GM19099 (cell line): Measurements from ENCODE around the gene TSPEAR.

Source experiments
- POLR2A ChIP-seq: IDR thresholded peaks from 3 replicates; pipeline ENCODE4 v1.6.1; 2011; ENCODE audit warnings: low read depth; ENCODE audit not compliant: insufficient read length; ENCODE audit errors: extremely low read depth

Gene TSPEAR

DNA sequence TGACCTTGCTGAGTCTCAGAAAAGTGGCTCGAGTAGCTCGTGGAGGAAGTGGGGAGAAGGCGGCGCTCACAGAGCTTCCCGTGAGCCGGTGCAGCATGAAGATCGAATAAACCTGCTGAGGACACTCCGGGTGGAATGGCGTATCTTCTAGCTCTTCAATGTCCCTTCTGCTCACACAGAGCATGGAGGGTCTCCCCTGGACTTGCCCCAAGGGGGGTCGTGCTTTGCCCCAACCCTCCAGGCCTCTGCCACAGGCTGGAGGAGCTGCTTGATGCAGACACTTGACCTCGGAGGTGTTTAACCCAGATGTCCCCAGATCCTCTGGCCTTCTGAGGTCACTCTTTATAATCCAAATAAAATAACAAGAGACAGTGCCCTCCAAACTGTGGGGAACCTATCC is 16.6 kb downstream of the TSPEAR start:
- TF ChIP-seq POLR2A: no peak

DNA sequence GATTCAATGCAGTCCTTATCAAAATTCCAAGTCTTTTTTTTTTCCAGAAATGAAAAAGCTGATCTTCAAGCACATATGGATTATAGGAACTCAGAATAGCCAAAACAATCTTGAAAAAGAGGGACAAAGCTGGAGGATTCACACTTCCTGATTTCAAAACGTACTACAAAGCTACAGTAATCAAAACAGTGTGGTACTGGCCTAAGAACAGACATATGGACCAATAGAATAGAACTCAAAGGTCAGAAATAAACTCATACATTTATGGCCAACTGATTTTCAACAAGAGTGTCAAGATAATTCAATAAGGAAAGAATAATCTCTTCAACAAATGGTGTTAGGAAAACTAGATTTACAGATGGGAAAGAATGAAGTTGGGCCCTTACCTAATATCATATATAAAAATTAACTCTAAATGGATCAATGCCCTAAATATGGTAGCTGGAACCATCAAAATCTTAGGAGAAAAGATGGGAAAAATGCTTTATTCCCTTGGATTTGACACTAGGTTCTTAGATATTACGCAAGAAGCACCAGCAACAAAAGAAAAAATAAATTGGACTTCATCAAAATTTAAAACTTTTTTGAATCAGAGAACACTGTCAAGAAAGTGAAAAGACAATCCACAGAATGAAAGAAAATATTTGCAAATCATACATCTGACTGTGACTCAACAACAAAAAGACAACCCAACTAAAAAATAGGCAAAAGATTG is 18.4 kb downstream of the TSPEAR start:
- TF ChIP-seq POLR2A: no peak

DNA sequence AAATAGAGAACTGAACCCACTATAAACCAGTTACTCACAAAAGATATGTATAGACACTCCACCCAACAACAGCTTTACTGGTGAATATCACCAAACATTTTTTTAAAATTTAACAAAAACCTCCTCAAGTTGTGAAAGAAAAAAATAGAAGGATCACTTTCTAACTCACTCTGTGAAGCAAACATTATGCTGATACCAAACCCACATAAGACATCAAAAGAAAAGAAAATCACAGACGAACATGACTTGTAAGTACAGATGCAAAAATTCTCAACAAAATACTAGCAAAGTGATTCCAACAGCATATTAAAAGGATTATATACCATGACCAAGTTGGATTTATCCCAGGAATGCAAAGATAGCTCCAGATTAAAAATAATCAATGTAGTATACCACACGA is 19.7 kb downstream of the TSPEAR start:
- TF ChIP-seq POLR2A: no peak

DNA sequence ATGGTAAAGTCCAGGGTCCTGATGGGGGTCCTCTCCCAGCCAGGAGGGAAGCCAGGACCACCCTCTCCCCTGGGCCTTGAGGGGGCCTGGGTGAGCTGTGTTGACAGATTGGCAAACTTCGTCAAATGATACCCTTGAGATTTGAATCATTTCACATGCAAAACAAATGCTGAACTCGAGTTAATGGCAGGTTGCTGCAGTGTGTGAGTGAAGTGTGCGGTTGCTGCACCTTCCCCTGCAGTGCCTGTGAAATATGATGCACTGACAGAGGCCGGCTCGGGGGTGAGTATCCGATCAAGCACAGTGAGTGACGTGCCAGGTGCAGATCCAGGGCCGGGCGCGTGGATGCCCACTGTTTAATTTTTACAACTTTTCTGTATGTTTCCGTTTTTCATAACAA is 23.7 kb downstream of the TSPEAR start:
- no peak for TF ChIP-seq POLR2A

DNA sequence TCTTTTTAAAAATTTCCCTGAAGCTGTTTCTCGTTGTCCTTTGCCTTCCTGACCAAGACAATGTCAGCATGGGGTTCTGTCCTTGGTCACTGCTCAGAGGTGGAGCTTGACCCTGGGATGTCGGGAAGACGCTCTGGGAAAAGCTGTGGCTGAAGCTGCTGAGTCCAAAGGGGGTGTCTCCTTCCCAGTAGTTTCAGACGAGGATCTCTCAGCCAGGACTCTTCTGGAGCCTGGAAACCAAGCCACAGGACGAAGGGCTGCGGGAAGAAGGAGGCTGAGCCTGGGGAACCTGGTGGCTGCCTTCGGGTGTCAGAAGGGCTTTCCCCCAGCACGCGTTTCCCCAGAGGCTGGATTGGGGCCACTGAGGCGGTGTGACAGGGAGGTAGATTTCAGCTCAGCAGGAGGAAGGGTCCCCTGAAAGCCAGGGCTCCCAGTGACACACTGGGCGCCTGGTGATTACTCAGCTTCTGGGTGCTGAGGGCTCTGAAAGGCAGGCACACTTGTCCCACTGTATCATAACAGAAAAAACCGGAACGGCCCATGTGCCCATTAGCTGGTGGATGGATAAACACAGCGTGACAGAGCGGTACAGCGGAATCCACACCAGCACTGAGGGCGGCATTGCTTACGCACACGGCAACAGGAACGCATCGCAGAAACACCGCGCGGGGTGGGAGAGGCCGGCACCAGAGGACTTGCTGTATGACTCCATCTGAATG is 24.4 kb downstream of the TSPEAR start:
- TF ChIP-seq POLR2A: no peak

DNA sequence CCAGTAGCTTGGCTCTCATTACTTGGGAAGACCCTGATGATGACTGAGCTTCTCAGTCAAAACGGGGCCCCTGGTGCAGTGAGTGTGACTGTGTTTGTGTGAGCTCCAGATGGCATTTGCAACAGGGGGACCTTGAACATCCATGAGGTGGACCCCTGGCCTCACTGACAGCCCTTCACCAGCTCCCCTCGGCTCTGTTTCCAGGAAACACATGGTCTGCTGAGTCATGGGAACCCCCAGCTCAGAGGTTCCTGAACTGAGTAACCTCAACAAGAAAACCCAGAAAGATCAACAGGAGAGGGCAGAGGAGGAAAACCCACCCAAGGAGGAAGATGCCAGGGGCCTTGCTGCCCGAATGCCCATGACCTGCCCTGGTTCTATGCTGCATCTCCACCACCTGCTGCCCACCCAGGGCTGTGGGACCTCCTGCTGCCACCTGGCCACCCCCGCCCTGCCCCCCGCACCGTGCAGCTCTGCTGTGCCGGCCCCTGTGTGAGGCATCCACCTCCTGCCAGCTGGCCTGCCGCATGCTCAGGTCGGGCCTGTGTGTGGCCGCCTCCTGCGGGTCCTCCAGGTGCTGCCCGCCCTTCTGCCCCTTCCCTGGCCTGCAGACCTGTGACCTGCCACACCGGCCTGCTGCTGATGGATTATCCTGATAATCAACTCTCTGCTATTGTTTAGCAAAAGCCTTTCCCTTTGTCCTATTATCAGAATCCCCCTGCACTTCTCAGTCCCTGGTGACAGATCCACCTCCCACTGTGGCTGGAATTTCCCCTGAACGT is 25.2 kb downstream of the TSPEAR start:
- no peak for TF ChIP-seq POLR2A

DNA sequence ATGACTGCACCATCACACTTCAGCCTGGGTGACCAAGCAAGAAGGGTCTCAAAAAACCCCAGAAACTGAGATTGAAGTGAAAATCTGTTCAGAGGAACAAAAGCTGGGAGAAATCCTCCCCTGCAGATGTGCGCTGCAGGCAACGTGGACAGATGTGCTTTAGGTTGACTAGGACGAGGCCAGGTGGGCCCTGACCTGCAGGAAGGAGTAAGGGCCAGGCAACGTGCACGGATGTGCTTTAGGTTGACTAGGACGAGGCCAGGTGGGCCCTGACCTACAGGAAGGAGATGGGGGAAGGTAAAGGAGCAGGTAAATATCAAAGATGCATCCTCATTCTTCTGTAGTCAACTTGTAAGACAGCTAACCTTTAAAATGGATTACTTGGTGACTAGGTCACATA is 26.9 kb downstream of the TSPEAR start:
- TF ChIP-seq POLR2A: no peak

DNA sequence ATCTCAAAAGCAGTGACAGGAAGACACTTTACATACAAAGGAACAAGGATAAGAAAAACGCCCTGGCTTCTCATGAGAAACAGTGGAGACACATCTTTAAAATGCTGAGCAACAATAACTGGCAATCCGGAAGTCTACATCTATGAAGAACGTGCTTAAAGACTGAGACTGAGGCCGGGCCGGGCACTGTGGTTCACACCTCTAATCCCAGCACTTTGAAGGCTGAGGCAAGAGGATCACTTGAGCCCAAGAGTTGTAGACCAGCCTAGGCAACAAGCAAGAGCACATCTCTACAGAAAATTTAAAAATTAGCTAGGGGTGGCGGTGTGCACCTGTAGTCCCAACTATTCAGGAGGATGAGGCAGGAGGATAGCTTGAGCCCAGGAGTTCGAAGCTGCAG is 27.3 kb downstream of the TSPEAR start:
- no peak for TF ChIP-seq POLR2A

DNA sequence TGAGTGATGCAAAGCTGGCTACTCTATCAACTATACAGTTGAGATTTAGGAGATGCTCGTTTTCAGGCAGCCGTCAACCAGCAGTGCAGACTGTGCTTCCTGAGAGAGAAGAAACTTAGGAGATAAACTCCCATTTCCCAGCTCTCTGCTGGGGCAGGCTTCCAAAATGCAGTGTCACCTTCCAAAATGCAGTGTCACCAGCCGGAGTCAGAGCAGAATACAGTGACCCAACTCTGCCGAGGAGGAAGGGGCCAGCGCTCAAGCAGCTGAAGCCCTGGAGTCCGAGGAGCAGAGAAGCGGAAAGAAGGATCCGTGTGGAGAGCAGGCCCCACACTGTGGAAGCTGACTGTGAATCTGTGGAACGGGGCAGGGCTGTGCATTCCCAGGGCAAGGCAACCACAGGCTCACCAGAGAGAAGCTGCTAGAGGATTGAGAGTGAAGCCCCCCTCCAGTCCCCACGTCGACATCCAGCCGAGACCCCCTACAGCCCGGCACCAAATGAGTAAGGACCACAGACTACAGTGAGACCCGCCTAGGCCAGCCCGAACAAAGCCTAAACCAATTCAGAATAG is 28.7 kb downstream of the TSPEAR start:
- no peak for TF ChIP-seq POLR2A

DNA sequence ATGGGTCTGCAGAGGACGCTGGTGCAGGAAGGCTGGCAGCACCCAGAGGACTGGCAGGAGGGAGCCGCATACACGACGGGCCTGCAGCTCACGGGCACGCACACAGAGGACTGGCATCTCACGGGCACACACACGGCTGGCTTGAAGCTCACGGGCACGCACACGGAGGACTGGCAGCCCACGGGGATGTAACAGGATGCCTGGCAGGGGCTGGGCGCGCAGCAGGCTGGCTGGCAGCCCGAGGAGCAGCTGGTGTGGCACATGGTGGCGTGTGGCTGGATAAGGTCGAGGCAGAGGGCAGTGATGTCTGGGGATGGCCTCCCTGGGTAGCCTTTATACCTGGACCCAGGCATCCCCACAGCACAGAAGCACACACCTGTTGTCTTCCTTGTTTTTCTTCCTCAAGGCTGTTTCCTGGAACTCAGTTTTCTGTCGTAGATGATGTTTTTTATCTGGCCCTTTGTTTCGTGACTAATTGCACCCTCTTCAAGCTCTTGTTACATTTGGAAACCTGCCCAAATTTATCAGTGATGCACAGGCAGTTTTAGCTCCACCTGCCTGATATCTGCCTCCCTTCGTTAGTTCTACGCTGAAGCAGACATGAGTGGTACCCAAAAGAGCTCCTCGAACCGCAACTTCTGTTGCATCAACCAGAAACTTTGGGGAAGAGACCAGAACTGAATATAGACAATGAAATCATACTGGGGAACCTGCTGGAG is 29.4 kb downstream of the TSPEAR start, which contains the start of gene KRTAP12-1:
Gene KRTAP12-1, minus strand, starts transcription at position 303 of the 719 bp plus-strand sequence. Its CDS starts 40 bp downstream, at position 263.
- no peak for TF ChIP-seq POLR2A

DNA sequence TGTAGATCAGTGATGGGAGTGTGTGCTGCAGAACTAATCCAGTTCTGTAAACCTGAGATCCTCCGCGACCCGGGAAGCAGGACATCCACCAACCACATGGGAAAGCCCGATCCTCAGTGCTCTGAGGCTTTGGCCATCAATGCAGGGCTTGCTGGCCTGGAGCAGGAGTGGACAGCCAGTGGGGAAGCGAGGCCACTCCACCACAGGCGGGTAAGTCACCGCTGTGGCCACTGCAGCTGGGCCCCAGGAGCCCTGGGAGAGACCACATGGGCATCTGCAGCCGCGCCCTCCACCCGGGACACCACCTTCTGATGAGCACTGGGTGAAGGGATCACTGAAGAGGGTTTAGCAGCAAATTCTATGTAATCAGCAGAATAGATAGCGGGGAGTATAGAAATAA is 30.2 kb downstream of the TSPEAR start:
- no peak for TF ChIP-seq POLR2A

DNA sequence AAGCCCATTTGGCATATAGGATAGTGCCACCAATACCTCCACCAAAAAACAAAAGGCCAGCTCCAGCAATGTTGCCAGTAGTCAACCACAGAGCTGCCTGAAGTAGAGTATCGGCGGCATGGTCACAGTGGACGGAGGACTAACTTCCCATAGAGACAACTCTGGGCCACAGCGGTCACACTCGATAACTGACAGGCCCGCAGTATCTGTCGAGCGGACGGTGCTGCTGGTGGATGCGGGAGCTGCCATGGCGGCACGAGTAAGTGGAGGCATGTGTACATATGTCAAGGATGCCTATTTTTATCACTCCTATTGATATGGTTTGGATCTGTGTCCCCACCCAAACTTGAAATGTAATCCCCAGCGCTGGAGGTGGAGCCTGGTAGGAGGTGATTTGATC is 33.5 kb downstream of the TSPEAR start:
- TF ChIP-seq POLR2A: no peak

DNA sequence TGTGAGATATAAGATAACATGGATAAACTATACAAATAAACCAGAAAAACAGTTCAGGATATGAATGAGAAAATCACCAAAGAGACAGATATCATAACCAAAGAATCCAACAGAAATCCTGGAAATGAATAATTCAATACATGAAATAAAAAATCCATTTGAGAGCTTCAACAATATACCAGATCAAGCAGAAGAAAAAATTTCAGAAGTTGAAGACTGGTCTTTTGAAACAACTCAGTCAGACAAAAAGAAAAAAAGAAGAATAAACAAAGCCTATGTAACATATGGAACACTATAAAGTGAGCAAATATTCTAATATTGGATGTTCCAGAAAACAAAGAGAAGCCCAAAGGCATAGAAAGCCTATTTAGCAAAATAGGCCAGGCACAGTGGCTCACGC is 39.5 kb downstream of the TSPEAR start:
- TF ChIP-seq POLR2A: no peak

DNA sequence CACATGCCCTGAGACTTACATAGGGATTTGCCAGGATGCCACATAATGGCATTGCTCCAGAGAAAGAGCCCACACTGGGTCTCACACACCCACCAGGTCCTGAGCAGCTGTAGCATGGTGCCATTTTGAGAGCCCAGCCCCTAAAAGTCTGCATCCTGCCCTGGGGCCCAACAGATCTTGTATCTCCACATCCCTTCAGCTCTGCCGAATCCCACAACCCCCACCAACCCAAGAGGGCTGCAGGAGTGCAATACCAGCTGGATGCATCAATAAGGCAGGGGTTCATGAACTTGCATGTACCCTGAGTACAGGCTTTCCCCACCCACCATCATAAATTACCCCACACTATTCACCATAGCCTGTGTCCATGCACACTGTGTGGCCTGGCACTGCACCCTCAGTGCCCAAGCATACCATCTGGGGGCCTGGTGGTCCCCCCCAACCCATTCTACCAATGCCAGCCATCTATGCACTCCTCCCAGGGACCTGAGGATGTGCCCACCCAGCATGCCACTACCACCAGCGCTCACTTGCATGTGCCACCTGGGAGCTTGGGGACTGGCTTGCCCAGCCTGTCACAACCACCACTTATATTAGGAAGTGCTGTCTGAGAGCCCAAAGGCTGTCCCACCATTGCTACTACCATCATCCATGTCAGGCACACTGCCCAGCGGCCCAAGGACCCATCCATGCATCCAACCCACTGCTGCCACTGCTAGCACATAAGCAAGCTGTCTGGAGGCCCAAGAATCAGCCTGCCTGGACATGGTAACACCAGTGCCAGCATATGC is 40.5 kb downstream of the TSPEAR start:
- no peak for TF ChIP-seq POLR2A
